Measurements from ENCODE around the gene UBASH3B. TPM values are rescaled to one million over a fixed set of nuclear protein-coding genes. Genes with fewer than 3 reads are reported as not detected.

The UBASH3B gene
- total RNA-seq, 1 donor from 2014 or later = 6.6 TPM

DNA sequence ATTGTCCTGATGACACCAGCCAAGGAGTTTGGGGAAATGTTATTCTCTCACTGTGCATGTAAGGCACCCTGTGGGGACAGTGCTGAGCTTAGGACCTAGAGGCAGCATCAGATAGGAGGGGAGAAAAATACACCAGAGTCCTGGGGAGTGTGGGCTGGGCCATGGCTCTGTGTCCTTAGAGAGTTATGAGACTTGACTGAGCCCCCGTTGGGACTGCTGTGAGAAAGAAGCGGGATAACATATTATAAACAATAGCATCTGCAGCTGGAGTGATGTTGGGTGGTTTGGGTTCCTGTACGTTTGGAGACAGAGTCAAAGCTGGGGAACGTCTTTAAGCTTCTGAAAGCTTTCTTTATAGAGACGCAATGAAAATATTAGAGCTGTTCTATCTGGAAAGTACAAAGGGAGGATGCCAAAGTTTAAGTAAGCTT, 91.8 kb downstream of the UBASH3B start:
- no peaks in the 10 kb centered on the region for H3K36me3 Mint-ChIP-seq
- H3K4me1 Mint-ChIP-seq = peaks cover 19% of the 10 kb centered on the region
- peaks cover 3% of the 10 kb centered on the region for H3K27me3 Mint-ChIP-seq (ENCODE audit: low read depth)
- TF ChIP-seq, protein P1, sequence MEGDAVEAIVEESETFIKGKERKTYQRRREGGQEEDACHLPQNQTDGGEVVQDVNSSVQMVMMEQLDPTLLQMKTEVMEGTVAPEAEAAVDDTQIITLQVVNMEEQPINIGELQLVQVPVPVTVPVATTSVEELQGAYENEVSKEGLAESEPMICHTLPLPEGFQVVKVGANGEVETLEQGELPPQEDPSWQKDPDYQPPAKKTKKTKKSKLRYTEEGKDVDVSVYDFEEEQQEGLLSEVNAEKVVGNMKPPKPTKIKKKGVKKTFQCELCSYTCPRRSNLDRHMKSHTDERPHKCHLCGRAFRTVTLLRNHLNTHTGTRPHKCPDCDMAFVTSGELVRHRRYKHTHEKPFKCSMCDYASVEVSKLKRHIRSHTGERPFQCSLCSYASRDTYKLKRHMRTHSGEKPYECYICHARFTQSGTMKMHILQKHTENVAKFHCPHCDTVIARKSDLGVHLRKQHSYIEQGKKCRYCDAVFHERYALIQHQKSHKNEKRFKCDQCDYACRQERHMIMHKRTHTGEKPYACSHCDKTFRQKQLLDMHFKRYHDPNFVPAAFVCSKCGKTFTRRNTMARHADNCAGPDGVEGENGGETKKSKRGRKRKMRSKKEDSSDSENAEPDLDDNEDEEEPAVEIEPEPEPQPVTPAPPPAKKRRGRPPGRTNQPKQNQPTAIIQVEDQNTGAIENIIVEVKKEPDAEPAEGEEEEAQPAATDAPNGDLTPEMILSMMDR (IDR thresholded peaks at IDR 0.05; ENCODE audit: unreplicated experiment) = no peak
- no peak overlapping the region for H3K27ac Mint-ChIP-seq
- DNase-seq (ENCODE audit: low spot score in 2 of 2, unreplicated experiment in 2 of 2) = no peak
- H3K9me3 Mint-ChIP-seq = no peaks in the 10 kb centered on the region
- H3K4me3 Mint-ChIP-seq = no peak overlapping the region

DNA sequence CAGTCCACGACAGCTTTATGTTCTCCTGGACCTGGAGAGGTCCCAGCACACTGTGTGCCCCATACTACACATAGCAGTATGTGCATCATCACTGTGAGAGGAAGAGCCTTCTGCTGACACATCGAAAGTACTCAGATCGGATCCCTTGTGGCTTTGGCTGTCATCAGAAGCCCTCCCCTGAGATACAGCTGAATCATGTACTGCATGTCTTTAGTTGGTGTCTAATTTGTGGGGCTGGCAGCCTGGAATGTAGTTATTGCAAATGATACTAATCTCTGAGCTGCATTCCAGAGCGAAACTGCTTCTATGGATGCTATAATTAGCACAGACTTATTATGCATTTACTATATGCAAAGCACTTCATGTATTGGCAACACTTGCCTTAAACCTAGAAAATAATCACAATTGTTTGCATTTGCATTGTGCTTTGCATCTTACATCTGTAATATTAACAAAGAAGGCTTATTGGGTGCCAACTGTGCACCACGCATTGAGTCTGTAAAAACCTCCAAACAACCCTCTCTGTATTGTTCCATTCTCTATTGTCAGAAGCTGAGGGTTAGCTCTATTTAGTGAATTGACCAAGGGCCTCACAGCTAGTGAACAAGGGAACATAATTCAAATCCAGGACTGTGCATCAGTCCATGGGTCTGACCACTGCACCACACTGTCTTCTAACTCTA, 93.6 kb downstream of the UBASH3B start:
- no peaks in the 10 kb centered on the region for H3K9me3 Mint-ChIP-seq
- H3K27ac Mint-ChIP-seq = no peak overlapping the region
- H3K4me1 Mint-ChIP-seq = peaks cover 18% of the 10 kb centered on the region
- no peak for DNase-seq (ENCODE audit: low spot score in 2 of 2, unreplicated experiment in 2 of 2)
- H3K4me3 Mint-ChIP-seq = no peak overlapping the region
- H3K27me3 Mint-ChIP-seq (ENCODE audit: low read depth) = peaks cover 5% of the 10 kb centered on the region
- no peaks in the 10 kb centered on the region for H3K36me3 Mint-ChIP-seq
- TF ChIP-seq, protein P1 (IDR thresholded peaks at IDR 0.05; ENCODE audit: unreplicated experiment) = no peak

DNA sequence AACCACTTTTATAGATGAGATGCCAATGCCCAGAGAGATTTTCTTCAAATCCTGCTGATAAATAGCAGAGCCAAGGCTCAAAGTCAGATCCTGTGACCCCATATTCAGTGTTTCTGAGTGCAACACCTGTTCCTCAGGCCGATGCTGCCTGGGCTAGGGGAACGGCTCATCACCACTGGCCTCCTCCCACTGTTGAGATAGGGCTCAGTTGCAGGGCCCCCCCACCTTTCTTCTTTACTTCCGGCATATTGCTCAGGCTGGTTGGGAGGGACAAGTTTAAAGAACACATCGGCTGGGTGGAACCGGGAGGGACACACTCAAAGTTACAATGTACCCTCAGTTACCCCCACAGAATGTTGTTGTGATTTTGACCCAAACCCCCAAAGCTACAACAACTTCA, 94.5 kb downstream of the UBASH3B start:
- peaks cover 18% of the 10 kb centered on the region for H3K4me1 Mint-ChIP-seq
- no peak overlapping the region for H3K4me3 Mint-ChIP-seq
- H3K9me3 Mint-ChIP-seq = no peaks in the 10 kb centered on the region
- no peak for DNase-seq (ENCODE audit: low spot score in 2 of 2, unreplicated experiment in 2 of 2)
- TF ChIP-seq, protein P1 (IDR thresholded peaks at IDR 0.05; ENCODE audit: unreplicated experiment) = no peak
- no peak overlapping the region for H3K27ac Mint-ChIP-seq
- H3K36me3 Mint-ChIP-seq = no peaks in the 10 kb centered on the region
- peaks cover 8% of the 10 kb centered on the region for H3K27me3 Mint-ChIP-seq (ENCODE audit: low read depth)

DNA sequence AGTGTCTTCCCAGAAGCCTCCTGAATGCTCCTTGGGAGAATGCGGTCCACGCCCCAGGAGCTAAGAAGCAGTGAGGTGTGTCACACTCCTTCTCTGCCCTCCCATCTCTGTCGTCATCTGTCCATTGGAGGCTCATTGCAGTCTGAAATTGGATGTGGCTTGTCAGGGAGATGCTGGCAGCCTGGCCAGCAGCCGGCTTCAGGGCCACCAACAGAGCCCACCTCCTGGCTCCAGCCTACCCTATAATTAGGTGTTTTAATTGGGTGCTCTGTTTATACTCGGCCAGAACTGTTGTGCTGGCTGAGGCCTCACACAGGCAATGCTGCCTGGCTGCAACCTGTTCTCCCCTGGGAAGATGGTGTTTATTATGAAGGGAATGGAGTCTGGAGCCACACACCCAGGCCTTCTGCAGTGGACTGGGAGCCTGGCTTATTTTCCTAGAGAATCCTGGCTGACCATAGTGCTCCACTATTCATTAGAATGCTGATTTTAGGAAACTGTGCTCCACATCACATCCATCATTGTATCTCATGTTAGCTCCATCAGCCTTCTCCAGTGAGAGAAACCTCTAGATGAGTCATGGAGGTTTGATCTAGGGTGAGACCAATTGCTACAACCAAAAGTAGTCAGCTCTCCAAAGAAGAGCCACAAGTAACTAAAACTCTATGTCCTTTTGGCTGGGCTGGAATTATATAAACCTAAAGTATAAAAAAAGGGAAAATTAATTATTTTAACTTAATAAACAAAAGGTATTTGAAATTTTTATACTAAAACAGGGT, 96.0 kb downstream of the UBASH3B start:
- peaks cover 20% of the 10 kb centered on the region for H3K4me1 Mint-ChIP-seq
- H3K27me3 Mint-ChIP-seq (ENCODE audit: low read depth) = peaks cover 8% of the 10 kb centered on the region
- H3K4me3 Mint-ChIP-seq = no peak overlapping the region
- no peaks in the 10 kb centered on the region for H3K36me3 Mint-ChIP-seq
- no peak overlapping the region for H3K27ac Mint-ChIP-seq
- TF ChIP-seq, protein P1 (IDR thresholded peaks at IDR 0.05; ENCODE audit: unreplicated experiment) = no peak
- H3K9me3 Mint-ChIP-seq = no peaks in the 10 kb centered on the region
- DNase-seq (ENCODE audit: low spot score in 2 of 2, unreplicated experiment in 2 of 2) = no peak

DNA sequence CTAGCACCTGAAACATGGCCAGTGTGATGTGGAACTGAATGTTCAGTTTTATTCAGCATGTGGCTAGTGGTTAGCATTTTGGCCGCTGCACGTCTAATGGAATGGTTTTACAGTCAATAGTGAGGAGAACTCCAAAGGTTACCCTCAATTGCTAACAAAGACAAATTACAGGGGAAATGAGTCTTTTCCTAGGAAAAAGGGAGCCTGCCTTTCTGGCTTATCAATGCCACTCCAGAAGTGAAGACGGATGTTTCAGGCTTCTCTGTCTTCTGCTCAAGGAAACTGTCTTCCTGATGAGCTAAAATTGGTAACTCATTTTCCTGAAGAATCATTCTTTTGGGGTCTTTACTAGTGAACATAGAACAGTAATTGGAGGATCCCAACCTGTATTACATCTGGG, 98.5 kb downstream of the UBASH3B start:
- Mint-ChIP-seq H3K27me3 (ENCODE audit: low read depth) (peaks cover 6% of the 10 kb centered on the region), H3K9me3 (no peaks in the 10 kb centered on the region), H3K36me3 (no peaks in the 10 kb centered on the region), H3K27ac (no peak overlapping the region), H3K4me3 (no peak overlapping the region), H3K4me1 (peaks cover 6% of the 10 kb centered on the region)
- TF ChIP-seq, protein P1 (IDR thresholded peaks at IDR 0.05; ENCODE audit: unreplicated experiment) = no peak
- no peak for DNase-seq (ENCODE audit: low spot score in 2 of 2, unreplicated experiment in 2 of 2)
